Right lobe of liver (tissue), 6 donors: Measurements from ENCODE around the gene ESX1. TPM values are rescaled to one million over a fixed set of nuclear protein-coding genes. Genes with fewer than 3 reads are reported as not detected.

Experiments used
- ATAC-seq, 4 donors: fragments of 200-7000 bp; cut with Tn5 transposase; one replicate each; pipeline ENCODE4 v1.9.1; 2020; ENCODE audit warnings: mild to moderate bottlenecking in 4 of 4, moderate library complexity in 4 of 4
- DNase-seq, 3 donors: peaks; one replicate each; pipeline ENCODE4 v3.0.0-alpha.2; 2020
- H3K27ac ChIP-seq, 3 donors: fragments of 200-600 bp; one replicate each; pipeline ENCODE4 v1.8.0; 2022
- H3K27me3 ChIP-seq, 2 donors: fragments of 200-600 bp; one replicate each; pipeline ENCODE4 v1.8.0; 2022
- H3K36me3 ChIP-seq, 4 donors: fragments of 200-600 bp; sonication (generic) in 1 of 4; one replicate each; pipeline versions ENCODE4 v1.5.1 to v1.8.0; 2017 to 2022; ENCODE audit warnings: control low read depth in 1 of 4
- H3K4me1 ChIP-seq, 4 donors: fragments of 200-600 bp; sonication (generic) in 1 of 4; one replicate each; pipeline versions ENCODE4 v1.5.1 to v1.8.0; 2017 to 2022; ENCODE audit warnings: control low read depth in 1 of 4
- H3K4me3 ChIP-seq, 3 donors: fragments of 200-600 bp; one replicate each; pipeline ENCODE4 v1.8.0; 2022
- H3K9me3 ChIP-seq, 4 donors: fragments of 200-600 bp; sonication (generic) in 1 of 4; one replicate each; pipeline versions ENCODE4 v1.5.1 to v1.8.0; 2017 to 2022; ENCODE audit warnings: control low read depth in 1 of 4
- CTCF ChIP-seq, 4 donors: fragments of 200-600 bp in 3 of 4; fragments of 450-650 bp in 1 of 4; IDR thresholded peaks; one replicate each; pipeline versions ENCODE4 v1.5.1 to v1.8.0; 2016 to 2022; ENCODE audit warnings: antibody characterized with exemption in 4 of 4, mild to moderate bottlenecking in 2 of 4
- POLR2A ChIP-seq: fragments of 450-650 bp; IDR thresholded peaks from one replicate; pipeline ENCODE4 v1.6.1; 2017; ENCODE audit warnings: antibody characterized with exemption, mild to moderate bottlenecking
- WGBS: methylation state at CpG from one replicate; pipeline ENCODE4 v1.1.6; 2018; ENCODE audit warnings: low coverage, low lambda C conversion rate; ENCODE audit not compliant: insufficient coverage; ENCODE audit errors: missing lambda C conversion rate; 5-methylcytosine and 5-hydroxymethylcytosine counted together
- intact Hi-C, 2 donors: fragments of 100-400 bp; cut with DNase I; formaldehyde crosslinking; loops; one replicate each; pipeline versions ENCODE4 v1.11.2 to v1.14.1; 2022
- total RNA-seq, 6 experiments: library from RNA; depleted of rRNA in 2 of 6; stranded (reverse); fragments of >200 nt in 2 of 6; fragmentation: NEBNext Ultra II Directional in 3 of 6; extraction: Animal tissue kit (Norgen Biotek cat#: 25700) in 3 of 6; gene quantifications; one replicate each; pipeline versions ENCODE4 v1.1.0 to v1.2.4, GENCODE V29; 2016 to 2023
- donor health status: DM: no; HTN: yes; CAD: no.
- donor health status: DM: no; HTN: no; CAD: no.
- donor health status: DM: no; HTN: no; CAD: no.
- donor health status: DM: no; HTN: yes; CAD: no.
- donor health status: DM: no; HTN: yes; CAD: no.

The ESX1 gene
- total RNA-seq, 6 experiments from 2014 or later: not detected

DNA sequence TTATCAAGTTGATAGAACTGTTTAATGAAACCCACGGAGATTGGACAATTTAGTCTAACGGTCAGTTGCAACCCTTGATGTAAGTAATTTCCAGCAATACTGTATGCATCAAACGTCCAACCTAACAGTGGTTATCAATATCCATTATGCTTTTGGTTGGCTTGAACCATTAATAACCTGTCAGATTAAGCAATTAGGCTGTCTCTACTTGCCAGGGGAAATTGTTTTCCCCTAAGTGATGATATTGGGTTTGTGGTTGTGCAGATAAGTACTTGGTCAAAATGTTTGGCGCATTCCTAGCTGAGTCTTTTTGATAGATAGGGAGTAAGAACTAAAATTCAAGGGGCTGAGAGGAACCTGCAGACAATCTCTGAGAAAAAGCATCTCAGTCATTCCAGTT, 30.5 kb upstream of the ESX1 start:
- WGBS: 55% methylated on average over 4 of the region's 4 CpGs

DNA sequence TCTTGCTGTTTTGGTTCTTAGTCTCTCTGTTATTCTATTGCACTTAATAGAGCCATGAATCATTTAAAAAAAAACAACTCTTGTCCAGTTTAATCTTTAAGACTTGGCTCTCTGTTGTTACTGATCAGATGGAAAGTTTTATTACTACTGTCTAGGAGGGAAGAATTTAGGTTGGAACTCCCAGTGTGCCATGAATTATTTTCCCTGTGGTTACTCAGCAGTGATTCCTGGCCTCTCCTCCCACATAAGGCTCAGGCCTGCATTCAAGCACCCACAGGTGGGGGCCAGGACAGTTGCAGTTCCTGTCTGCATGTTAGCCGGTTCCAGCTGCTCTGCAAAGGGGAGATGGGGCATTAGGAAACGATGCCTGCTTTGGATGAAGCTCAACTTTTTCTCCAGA, 29.8 kb upstream of the ESX1 start:
- WGBS: no CpG with 5 or more reads among the region's 2 CpGs
- intact Hi-C loops: no loop called here

More for the DNA sequence above, 30.5 kb upstream of the ESX1 start:
- intact Hi-C loops: no loop called here
- TF ChIP-seq CTCF (IDR thresholded peaks at IDR 0.05) (no peak), POLR2A (no peak)
- no peaks in the 10 kb centered on the region for H3K4me1 ChIP-seq
- no peak for ATAC-seq
- DNase-seq: no peak
- no peak overlapping the region for H3K27ac ChIP-seq
- H3K9me3 ChIP-seq: no peaks in the 10 kb centered on the region
- no peaks in the 10 kb centered on the region for H3K36me3 ChIP-seq
- H3K4me3 ChIP-seq: no peak overlapping the region
- H3K27me3 ChIP-seq: peaks cover 0 to 3% of the 10 kb centered on the region in 2 donors

DNA sequence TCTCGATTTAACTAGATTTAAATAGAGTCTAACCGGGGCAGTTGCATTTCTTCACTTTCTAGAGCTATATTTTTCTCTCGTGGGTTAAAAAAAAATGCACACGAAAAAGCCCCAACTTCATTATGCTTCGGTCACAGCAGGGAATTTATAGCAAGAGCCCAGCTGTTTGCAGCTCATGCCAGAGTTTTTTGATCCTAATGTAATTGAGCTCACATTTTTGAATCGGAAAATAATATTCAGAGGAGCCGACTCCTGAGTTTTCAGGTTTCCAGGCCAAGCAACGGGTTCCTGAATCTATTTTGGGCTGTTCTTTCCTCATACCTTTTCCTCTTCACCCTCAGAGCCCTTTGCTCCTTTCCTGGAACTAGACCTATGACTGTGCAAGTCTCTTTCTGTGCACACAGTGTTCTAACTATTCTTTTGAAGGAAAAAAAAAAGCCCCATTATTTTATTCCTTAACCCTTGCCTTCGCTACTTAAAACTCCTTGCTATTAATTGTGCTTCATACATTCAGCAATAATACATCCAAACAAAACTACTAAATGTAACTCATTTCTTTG, 27.5 kb upstream of the ESX1 start:
- WGBS: 43% methylated on average over 9 of the region's 9 CpGs
- ATAC-seq: no peak

More for the DNA sequence above, 29.8 kb upstream of the ESX1 start:
- Histone ChIP-seq H3K36me3 (no peaks in the 10 kb centered on the region), H3K27me3 (peaks cover 0 to 3% of the 10 kb centered on the region in 2 donors), H3K4me3 (no peak overlapping the region), H3K4me1 (no peaks in the 10 kb centered on the region), H3K27ac (no peak overlapping the region), H3K9me3 (no peaks in the 10 kb centered on the region)
- DNase-seq (no peak), ATAC-seq (no peak)
- TF ChIP-seq CTCF (IDR thresholded peaks at IDR 0.05) (no peak), POLR2A (no peak)

DNA sequence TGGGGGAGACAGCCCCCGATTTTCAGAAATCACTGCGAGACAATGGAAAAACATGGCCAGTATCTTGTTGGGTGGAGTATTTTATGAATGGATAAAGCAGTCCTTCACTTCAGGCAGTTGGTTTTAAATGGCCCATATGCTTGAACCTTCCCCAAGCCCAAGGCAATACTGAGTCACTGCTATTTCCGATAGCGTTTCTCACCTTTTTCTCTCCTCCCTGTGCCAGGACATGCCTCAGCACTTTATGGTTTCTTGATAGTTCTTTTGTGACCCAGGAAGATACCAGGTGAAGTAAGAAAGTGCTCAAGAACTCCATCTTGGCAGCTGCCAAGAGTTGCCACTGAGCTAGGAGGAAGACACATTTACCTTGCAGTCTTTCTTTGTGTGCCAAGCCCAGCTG, 26.8 kb upstream of the ESX1 start:
- Histone ChIP-seq H3K4me1 (no peaks in the 10 kb centered on the region), H3K4me3 (no peak overlapping the region), H3K36me3 (no peaks in the 10 kb centered on the region), H3K9me3 (no peaks in the 10 kb centered on the region), H3K27ac (no peak overlapping the region), H3K27me3 (no peaks in the 10 kb centered on the region)
- intact Hi-C loops: no loop called here
- TF ChIP-seq CTCF (IDR thresholded peaks at IDR 0.05) (no peak), POLR2A (no peak)
- WGBS: 33% methylated on average over 3 of the region's 4 CpGs
- DNase-seq (no peak), ATAC-seq (no peak)

More for the DNA sequence above, 27.5 kb upstream of the ESX1 start:
- Histone ChIP-seq H3K4me3 (no peak overlapping the region), H3K9me3 (no peaks in the 10 kb centered on the region), H3K36me3 (no peaks in the 10 kb centered on the region), H3K4me1 (no peaks in the 10 kb centered on the region), H3K27me3 (peaks cover 0 to under 1% of the 10 kb centered on the region in 2 donors), H3K27ac (no peak overlapping the region)
- intact Hi-C loops: no loop called here
- TF ChIP-seq CTCF (IDR thresholded peaks at IDR 0.05): no peak
- TF ChIP-seq POLR2A: no peak
- no peak for DNase-seq

DNA sequence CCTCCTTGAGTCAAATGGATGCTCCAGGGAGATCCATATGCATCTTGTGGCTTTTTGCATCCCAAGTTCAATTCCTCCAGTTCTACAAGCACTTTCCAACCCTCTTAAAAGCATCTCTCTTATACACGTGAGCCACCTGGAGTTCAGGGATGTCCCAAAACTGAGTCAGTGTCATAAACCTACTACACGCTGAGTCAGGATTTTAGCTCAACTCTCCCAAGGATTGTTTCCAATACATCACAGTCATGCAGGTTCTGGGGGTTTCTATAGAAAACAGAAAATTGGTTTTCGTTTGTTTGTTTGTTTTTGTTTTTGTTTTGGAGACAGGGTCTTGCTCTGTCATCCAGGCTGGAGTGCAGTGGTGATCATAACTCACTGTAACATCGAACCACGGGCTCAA, 25.9 kb upstream of the ESX1 start:
- ATAC-seq (no peak), DNase-seq (no peak)
- Histone ChIP-seq H3K27me3 (peaks cover 0 to 4% of the 10 kb centered on the region in 2 donors), H3K9me3 (no peaks in the 10 kb centered on the region), H3K4me1 (no peaks in the 10 kb centered on the region), H3K4me3 (no peak overlapping the region), H3K36me3 (no peaks in the 10 kb centered on the region), H3K27ac (no peak overlapping the region)
- TF ChIP-seq POLR2A (no peak), CTCF (IDR thresholded peaks at IDR 0.05) (no peak)
- intact Hi-C loops: no loop called here
- 53% methylated on average over 5 of the region's 5 CpGs for WGBS
